ENCODE results near the gene ZNF582. TPM values are rescaled to one million over a fixed set of nuclear protein-coding genes. Genes with fewer than 3 reads are reported as not detected.

ZNF582 gene
- total RNA-seq, 1 donor from 2014 or later: 2.5 TPM

GRCh38 chr19:56360841-56361240 lies 32.5 kb downstream of the ZNF582 start:
- Histone ChIP-seq H3K27me3 (no peaks in the 10 kb centered on the region), H3K4me2 (no peak overlapping the region), H3K79me2 (ENCODE audit: low read depth) (no peaks in the 10 kb centered on the region), H3K4me3 (no peak overlapping the region), H3F3A (ENCODE audit: low read depth) (no peaks in the 10 kb centered on the region), H3K27ac (no peak overlapping the region), H4K20me1 (ENCODE audit: low read depth) (no peaks in the 10 kb centered on the region), H3K9ac (no peak overlapping the region), H2AFZ (replicated peaks) (no peak overlapping the region), H3K36me3 (no peaks in the 10 kb centered on the region), H3K4me1 (no peaks in the 10 kb centered on the region), H3K9me3 (ENCODE audit: low read depth) (peaks cover 19% of the 10 kb centered on the region)
- H3K9me3 Mint-ChIP-seq: peaks cover 44% of the 10 kb centered on the region
- no peak for TF ChIP-seq EZH2phosphoT487 (IDR thresholded peaks at IDR 0.05)
- TF ChIP-seq CTCF (IDR thresholded peaks at IDR 0.05): no peak
- TF ChIP-seq EZH2 (IDR thresholded peaks at IDR 0.05): no peak
- H3K27me3 Mint-ChIP-seq (ENCODE audit: insufficient read depth, low read depth): no peaks in the 10 kb centered on the region
- H3K4me1 Mint-ChIP-seq: no peaks in the 10 kb centered on the region
- no peak overlapping the region for H3K4me3 Mint-ChIP-seq
- no peak for DNase-seq (ENCODE audit: low spot score)
- H3K36me3 Mint-ChIP-seq: peaks cover 2% of the 10 kb centered on the region
- H3K27ac Mint-ChIP-seq: no peak overlapping the region

DNA sequence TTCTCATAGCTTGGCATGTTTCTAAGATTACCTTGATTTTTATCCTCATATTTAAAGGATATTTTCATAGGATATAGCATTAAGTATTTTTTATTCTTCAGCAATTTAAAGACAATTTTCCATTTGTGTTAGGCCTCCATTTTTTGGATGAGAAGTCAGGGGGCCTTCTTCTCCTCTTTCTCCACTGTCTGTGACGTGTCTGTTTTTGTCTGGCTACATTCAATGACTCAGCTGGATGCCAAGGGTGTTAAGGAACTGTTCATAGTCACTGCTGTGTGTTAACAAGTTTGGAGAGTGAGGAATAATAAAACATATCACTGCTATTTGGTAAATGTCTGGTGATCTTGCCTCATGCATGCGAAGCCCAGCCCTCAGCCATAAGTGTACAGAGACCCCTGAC lies 36.4 kb downstream of the ZNF582 start:
- Histone ChIP-seq H4K20me1 (ENCODE audit: low read depth) (no peaks in the 10 kb centered on the region), H3F3A (ENCODE audit: low read depth) (no peaks in the 10 kb centered on the region), H3K4me2 (no peak overlapping the region), H2AFZ (replicated peaks) (no peak overlapping the region), H3K79me2 (ENCODE audit: low read depth) (no peaks in the 10 kb centered on the region), H3K4me3 (no peak overlapping the region), H3K9me3 (ENCODE audit: low read depth) (peaks cover 19% of the 10 kb centered on the region), H3K27me3 (no peaks in the 10 kb centered on the region), H3K4me1 (no peaks in the 10 kb centered on the region), H3K36me3 (no peaks in the 10 kb centered on the region), H3K27ac (no peak overlapping the region), H3K9ac (no peak overlapping the region)
- H3K9me3 Mint-ChIP-seq: peaks cover 37% of the 10 kb centered on the region
- H3K27me3 Mint-ChIP-seq (ENCODE audit: insufficient read depth, low read depth): no peaks in the 10 kb centered on the region
- no peak for DNase-seq (ENCODE audit: low spot score)
- no peak overlapping the region for H3K4me3 Mint-ChIP-seq
- no peaks in the 10 kb centered on the region for H3K4me1 Mint-ChIP-seq
- no peak for TF ChIP-seq EZH2 (IDR thresholded peaks at IDR 0.05)
- no peak for TF ChIP-seq CTCF (IDR thresholded peaks at IDR 0.05)
- TF ChIP-seq EZH2phosphoT487 (IDR thresholded peaks at IDR 0.05): no peak
- no peak overlapping the region for H3K27ac Mint-ChIP-seq
- peaks cover 2% of the 10 kb centered on the region for H3K36me3 Mint-ChIP-seq

- no peaks in the 10 kb centered on the region for H3K36me3 ChIP-seq
- H3K79me2 ChIP-seq (ENCODE audit: low read depth): no peaks in the 10 kb centered on the region
- H3K27ac ChIP-seq: no peak overlapping the region
- no peak overlapping the region for H3K4me2 ChIP-seq
- no peaks in the 10 kb centered on the region for H3K27me3 Mint-ChIP-seq (ENCODE audit: insufficient read depth, low read depth)
- H2AFZ ChIP-seq (replicated peaks): no peak overlapping the region
- H3K9me3 Mint-ChIP-seq: peaks cover 31% of the 10 kb centered on the region
- TF ChIP-seq CTCF (IDR thresholded peaks at IDR 0.05) (no peak), EZH2phosphoT487 (IDR thresholded peaks at IDR 0.05) (no peak), EZH2 (IDR thresholded peaks at IDR 0.05) (no peak)
- DNase-seq (ENCODE audit: low spot score): no peak
- peaks cover 9% of the 10 kb centered on the region for H3K9me3 ChIP-seq (ENCODE audit: low read depth)
- no peak overlapping the region for H3K9ac ChIP-seq
- H3K4me3 Mint-ChIP-seq: no peak overlapping the region
- H3K27ac Mint-ChIP-seq: no peak overlapping the region
- no peaks in the 10 kb centered on the region for H3K4me1 ChIP-seq
- H3K4me1 Mint-ChIP-seq: no peaks in the 10 kb centered on the region
- no peak overlapping the region for H3K4me3 ChIP-seq
- no peaks in the 10 kb centered on the region for H3K27me3 ChIP-seq
- H3F3A ChIP-seq (ENCODE audit: low read depth): no peaks in the 10 kb centered on the region
- H4K20me1 ChIP-seq (ENCODE audit: low read depth): no peaks in the 10 kb centered on the region
- H3K36me3 Mint-ChIP-seq: no peaks in the 10 kb centered on the region
These were observed 37.8 kb downstream of the ZNF582 start for GRCh38 chr19:56355517-56355916.
